Endothelial cell of umbilical vein (primary cell): Measurements from ENCODE around the gene AMN1. TPM values are rescaled to one million over a fixed set of nuclear protein-coding genes. Genes with fewer than 3 reads are reported as not detected.

Experiments
- BruUV-seq: library from RNA; stranded (reverse); fragments of 400-500 nt; replicated peaks from 2 replicates; lab custom pipeline; 2021; lab: Mats Ljungman, UMichigan
- CTCF ChIA-PET: fragments of 300-600, 350-600 bp; sonication (Branson Sonifier 250); formaldehyde crosslinking; loops from one replicate; lab custom pipeline; 2021; ENCODE audit warnings: antibody characterized with exemption, inconsistent platforms; lab: Charles Lee
- POLR2A ChIA-PET: fragments of 300-600, 350-600 bp; sonication (Branson Sonifier 250); formaldehyde crosslinking; loops from one replicate; lab custom pipeline; 2021; ENCODE audit warnings: antibody characterized with exemption, inconsistent platforms; lab: Charles Lee
- DNase-seq: peaks from one replicate; pipeline ENCODE4 v3.0.0-alpha.2; 2011; ENCODE audit warnings: low read depth, low spot score
- FAIRE-seq: peaks from 2 replicates; lab custom pipeline; 2011; peaks lifted over from hg19 to GRCh38; lab: Jason Lieb, UNC
- H2AFZ ChIP-seq: 2 replicates; pipeline ENCODE4 v1.6.0; 2012; ENCODE audit warnings: low read depth, low read length, control low read depth, inconsistent platforms
- H3K27ac ChIP-seq: 2 replicates; pipeline ENCODE4 v1.5.1; 2011; ENCODE audit warnings: low read depth, mild to moderate bottlenecking, control low read depth, low read length, moderate library complexity; ENCODE audit not compliant: insufficient read depth
- H3K27me3 ChIP-seq, 2 experiments: 2 replicates each; pipeline versions ENCODE4 v1.6.0 to v1.6.1; 2011; ENCODE audit warnings: low read length in 2 of 2, mixed read lengths in 1 of 2; ENCODE audit not compliant: control insufficient read depth in 2 of 2, insufficient read depth in 2 of 2
- H3K36me3 ChIP-seq, 2 experiments: 2 replicates in 1 of 2; 3 replicates in 1 of 2; pipeline ENCODE4 v1.5.1; 2011; ENCODE audit warnings: low read length in 2 of 2, mild to moderate bottlenecking in 1 of 2, moderate library complexity in 1 of 2; ENCODE audit not compliant: control insufficient read depth in 2 of 2, insufficient read depth in 2 of 2; ENCODE audit errors: extremely low read depth in 1 of 2
- H3K4me1 ChIP-seq: 3 replicates; pipeline ENCODE4 v1.5.1; 2011; ENCODE audit warnings: mild to moderate bottlenecking, low read length; ENCODE audit not compliant: control insufficient read depth, insufficient read depth; ENCODE audit errors: extremely low read depth
- H3K4me2 ChIP-seq: 2 replicates; pipeline ENCODE4 v1.6.1; 2011; ENCODE audit warnings: low read length, control low read depth, mixed read lengths; ENCODE audit not compliant: insufficient read depth
- H3K4me3 ChIP-seq, 3 experiments: fragments of 200-600 bp in 1 of 3; sonication (generic), shearing (Covaris generic) in 1 of 3; replicated peaks in 1 of 3; 2 replicates each; pipeline ENCODE4 v1.5.1; 2011 to 2016; ENCODE audit warnings: control low read depth in 3 of 3, low read length in 3 of 3, mild to moderate bottlenecking in 2 of 3, inconsistent platforms in 1 of 3, low read depth in 1 of 3, moderate library complexity in 1 of 3; ENCODE audit not compliant: insufficient read depth in 1 of 3
- H3K79me2 ChIP-seq: 2 replicates; pipeline ENCODE4 v1.6.0; 2012; ENCODE audit warnings: low read length, inconsistent platforms; ENCODE audit not compliant: control insufficient read depth, insufficient read depth
- H3K9ac ChIP-seq: replicated peaks from 2 replicates; pipeline ENCODE3; 2011; ENCODE audit warnings: low read length, control low read depth; ENCODE audit not compliant: insufficient read depth; ENCODE audit errors: extremely low read depth
- H3K9me1 ChIP-seq: replicated peaks from 3 replicates; pipeline ENCODE4 v1.6.0; 2011; ENCODE audit warnings: mild to moderate bottlenecking, low read length; ENCODE audit not compliant: control insufficient read depth, insufficient read depth; ENCODE audit errors: extremely low read depth
- H3K9me3 ChIP-seq: replicated peaks from 2 replicates; pipeline ENCODE4 v1.5.1; 2012; ENCODE audit warnings: low read length, inconsistent platforms; ENCODE audit not compliant: control insufficient read depth, insufficient read depth
- H4K20me1 ChIP-seq: replicated peaks from 2 replicates; pipeline ENCODE3; 2011; ENCODE audit warnings: mild to moderate bottlenecking, low read length; ENCODE audit not compliant: control insufficient read depth, insufficient read depth; ENCODE audit errors: extremely low read depth
- CTCF ChIP-seq, 2 donors: IDR thresholded peaks; 1 replicate in 1 of 2; 2 replicates in 1 of 2; pipeline ENCODE4 v1.5.1; 2011; ENCODE audit warnings: low read length in 2 of 2, mild to moderate bottlenecking in 2 of 2, moderate library complexity in 2 of 2, control low read depth in 1 of 2, inconsistent platforms in 1 of 2, low read depth in 1 of 2; ENCODE audit not compliant: insufficient read depth in 1 of 2; ENCODE audit errors: extremely low read depth in 1 of 2
- EZH2 ChIP-seq: IDR thresholded peaks from 2 replicates; pipeline ENCODE4 v1.6.1; 2012; ENCODE audit warnings: borderline replicate concordance, low read depth, mild to moderate bottlenecking, moderate library complexity, low read length, inconsistent platforms; ENCODE audit not compliant: severe bottlenecking
- FOS ChIP-seq: IDR thresholded peaks from 2 replicates; pipeline ENCODE4 v1.6.1; 2011; ENCODE audit warnings: mild to moderate bottlenecking, low read length, moderate library complexity, borderline replicate concordance; ENCODE audit not compliant: insufficient read depth
- GATA2 ChIP-seq: IDR thresholded peaks from 2 replicates; pipeline ENCODE4 v1.7.0; 2011; ENCODE audit warnings: low read depth, mild to moderate bottlenecking, moderate library complexity, mixed read lengths, low read length; ENCODE audit not compliant: insufficient read length, insufficient read depth
- JUN ChIP-seq: IDR thresholded peaks from 2 replicates; pipeline ENCODE4 v1.6.1; 2011; ENCODE audit warnings: borderline replicate concordance, low read depth; ENCODE audit not compliant: insufficient read length, insufficient read depth
- MYC ChIP-seq: IDR thresholded peaks from one replicate; pipeline ENCODE4 v1.6.1; 2011; ENCODE audit warnings: mild to moderate bottlenecking, low read depth, low read length
- POLR2A ChIP-seq: IDR thresholded peaks from 2 replicates; pipeline ENCODE4 v1.6.1; 2012; ENCODE audit warnings: low read depth, mild to moderate bottlenecking, control low read depth, low read length
- POLR2AphosphoS5 ChIP-seq: IDR thresholded peaks from 2 replicates; pipeline ENCODE4 v1.6.1; 2012; ENCODE audit warnings: low read depth, mild to moderate bottlenecking, control low read depth, low read length, moderate library complexity; ENCODE audit not compliant: insufficient read depth
- dilution Hi-C: fragments of 300-500 bp; cut with MboI; formaldehyde crosslinking; loops from one replicate; pipeline ENCODE4 v1.15.0; 2019; ENCODE audit warnings: low sequenced_read_pairs; ENCODE audit not compliant: extremely low pct_ligation_motif_present
- intact Hi-C: fragments of 100-400 bp; cut with micrococcal nuclease; formaldehyde crosslinking; loops from one replicate; pipeline ENCODE4 v1.10.0; 2022
- polyA plus RNA-seq, 4 experiments: library from polyadenylated mRNA; depleted of rRNA in 3 of 4; stranded (reverse) in 3 of 4; unstranded in 1 of 4; fragments of >200 nt; gene quantifications; 2 replicates each; pipeline versions ENCODE4 v1.2.1 to v1.2.3, GENCODE V29; 2011 to 2012; ENCODE audit warnings: missing spikeins in 1 of 4
- total RNA-seq: library from RNA; stranded (reverse); gene quantifications from 2 replicates; pipeline ENCODE4 v1.2.3, GENCODE V29; 2021
- TF ChIP-seq, protein P1 (sequence below): IDR thresholded peaks from 2 replicates; pipeline ENCODE4 v1.6.1; 2011; ENCODE audit not compliant: insufficient read depth, insufficient read length

The AMN1 gene
- total and polyA plus RNA-seq, 2 donors (not counting 3 experiments of a cell fraction or from before 2014, with no cell fraction given): 8.5 to 18.0 TPM

- FAIRE-seq (no peak), DNase-seq (no peak)
- no peaks in the 10 kb centered on the region for H4K20me1 ChIP-seq
- no peaks in the 10 kb centered on the region for H3K36me3 ChIP-seq
- TF ChIP-seq GATA2 (no peak), FOS (no peak), EZH2 (no peak), POLR2A (no peak), JUN (no peak), CTCF (IDR thresholded peaks at IDR 0.05; ENCODE audit: extremely low read depth in 1 of 2, insufficient read depth in 1 of 2, low read depth in 1 of 2, low read length in 2 of 2) (no peak), POLR2AphosphoS5 (no peak), MYC (no peak)
- TF ChIP-seq, protein P1, sequence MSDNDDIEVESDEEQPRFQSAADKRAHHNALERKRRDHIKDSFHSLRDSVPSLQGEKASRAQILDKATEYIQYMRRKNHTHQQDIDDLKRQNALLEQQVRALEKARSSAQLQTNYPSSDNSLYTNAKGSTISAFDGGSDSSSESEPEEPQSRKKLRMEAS: no peak
- peaks cover 22% of the 10 kb centered on the region for H3K4me1 ChIP-seq
- dilution Hi-C loops: no loop called here
- H3K27me3 ChIP-seq: no peaks in the 10 kb centered on the region
- H3K9me1 ChIP-seq: no peaks in the 10 kb centered on the region
- no peak overlapping the region for H3K9ac ChIP-seq
- intact Hi-C loops: loop anchor here (5.0 kb wide), 1 partner anchor 380 kb away; the partner anchor contains the start of gene BICD1
- BruUV-seq: no TSS peak
- no peak overlapping the region for H3K4me2 ChIP-seq
- peaks cover 3% of the 10 kb centered on the region for H3K79me2 ChIP-seq
- H3K27ac ChIP-seq: no peak overlapping the region
- CTCF ChIA-PET: interaction anchor here (0.6 to 1.8 kb wide), 2 partner anchors 13 to 37 kb away, joined by 3 to 7 read pairs; no protein-coding TSS in a partner anchor
- peaks cover 3% of the 10 kb centered on the region for H3K9me3 ChIP-seq
- no peak overlapping the region for H3K4me3 ChIP-seq
- POLR2A ChIA-PET: no interaction called here
- no peak overlapping the region for H2AFZ ChIP-seq
Observed at GRCh38 chr12:31727192-31727591, 1.6 kb downstream of the AMN1 start.
